Measurements from ENCODE around the gene MOK. TPM values are rescaled to one million over a fixed set of nuclear protein-coding genes. Genes with fewer than 3 reads are reported as not detected.

The MOK gene
- total RNA-seq, 1 donor = 86.1 TPM

GRCh38 chr14:102252834-102253801 is 51.8 kb downstream of the MOK start:
- DNase-seq (ENCODE audit: insufficient read length, low spot score, missing footprints) = no peak

GRCh38 chr14:102251161-102251560 is 53.8 kb downstream of the MOK start:
- Histone ChIP-seq H3K79me2 (ENCODE audit: insufficient read depth, low read length) (peaks cover 28% of the 10 kb centered on the region), H3K4me2 (ENCODE audit: insufficient read depth, low read length) (no peak overlapping the region), H3K27ac (ENCODE audit: low read depth, low read length) (no peak overlapping the region), H2AFZ (ENCODE audit: low read length) (no peak overlapping the region), H3K4me1 (ENCODE audit: insufficient read depth, low read length) (peaks cover 14% of the 10 kb centered on the region), H4K20me1 (ENCODE audit: insufficient read depth, low read length) (no peaks in the 10 kb centered on the region), H3K9me3 (ENCODE audit: low read depth, low read length) (no peaks in the 10 kb centered on the region), H3K27me3 (ENCODE audit: insufficient read depth, low read length) (no peaks in the 10 kb centered on the region), H3K36me3 (ENCODE audit: insufficient read depth, low read length) (peaks cover 37% of the 10 kb centered on the region), H3K4me3 (ENCODE audit: insufficient read depth, low read length) (no peak overlapping the region)
- no peak for DNase-seq (ENCODE audit: insufficient read length, low spot score, missing footprints)
- TF ChIP-seq CTCF (IDR thresholded peaks at IDR 0.05; ENCODE audit: extremely low read depth, low read depth, low read length) = no peak

More at GRCh38 chr14:102252834-102253801, 51.8 kb downstream of the MOK start:
- TF ChIP-seq CTCF (IDR thresholded peaks at IDR 0.05; ENCODE audit: extremely low read depth, low read depth, low read length) = no peak
- Histone ChIP-seq H4K20me1 (ENCODE audit: insufficient read depth, low read length) (no peaks in the 10 kb centered on the region), H3K79me2 (ENCODE audit: insufficient read depth, low read length) (peaks cover 12% of the 10 kb centered on the region), H3K4me3 (ENCODE audit: insufficient read depth, low read length) (no peak overlapping the region), H3K4me2 (ENCODE audit: insufficient read depth, low read length) (no peak overlapping the region), H3K4me1 (ENCODE audit: insufficient read depth, low read length) (peaks cover 10% of the 10 kb centered on the region), H3K9me3 (ENCODE audit: low read depth, low read length) (no peaks in the 10 kb centered on the region), H3K36me3 (ENCODE audit: insufficient read depth, low read length) (peaks cover 27% of the 10 kb centered on the region), H3K27me3 (ENCODE audit: insufficient read depth, low read length) (no peaks in the 10 kb centered on the region), H2AFZ (ENCODE audit: low read length) (no peak overlapping the region), H3K27ac (ENCODE audit: low read depth, low read length) (no peak overlapping the region)

GRCh38 chr14:102250636-102251035 is 54.3 kb downstream of the MOK start:
- Histone ChIP-seq H3K79me2 (ENCODE audit: insufficient read depth, low read length) (peaks cover 33% of the 10 kb centered on the region), H3K27me3 (ENCODE audit: insufficient read depth, low read length) (no peaks in the 10 kb centered on the region), H4K20me1 (ENCODE audit: insufficient read depth, low read length) (no peaks in the 10 kb centered on the region), H3K27ac (ENCODE audit: low read depth, low read length) (no peak overlapping the region), H2AFZ (ENCODE audit: low read length) (no peak overlapping the region), H3K4me3 (ENCODE audit: insufficient read depth, low read length) (no peak overlapping the region), H3K4me2 (ENCODE audit: insufficient read depth, low read length) (no peak overlapping the region), H3K9me3 (ENCODE audit: low read depth, low read length) (no peaks in the 10 kb centered on the region), H3K4me1 (ENCODE audit: insufficient read depth, low read length) (peaks cover 15% of the 10 kb centered on the region), H3K36me3 (ENCODE audit: insufficient read depth, low read length) (peaks cover 37% of the 10 kb centered on the region)
- DNase-seq (ENCODE audit: insufficient read length, low spot score, missing footprints) = no peak
- TF ChIP-seq CTCF (IDR thresholded peaks at IDR 0.05; ENCODE audit: extremely low read depth, low read depth, low read length) = no peak

GRCh38 chr14:102249981-102250380 is 55.0 kb downstream of the MOK start:
- H3K27me3 ChIP-seq (ENCODE audit: insufficient read depth, low read length) = no peaks in the 10 kb centered on the region
- DNase-seq (ENCODE audit: insufficient read length, low spot score, missing footprints) = no peak
- no peaks in the 10 kb centered on the region for H4K20me1 ChIP-seq (ENCODE audit: insufficient read depth, low read length)
- TF ChIP-seq CTCF (IDR thresholded peaks at IDR 0.05; ENCODE audit: extremely low read depth, low read depth, low read length) = no peak
- H3K36me3 ChIP-seq (ENCODE audit: insufficient read depth, low read length) = peaks cover 39% of the 10 kb centered on the region
- peaks cover 10% of the 10 kb centered on the region for H3K4me1 ChIP-seq (ENCODE audit: insufficient read depth, low read length)
- H3K4me3 ChIP-seq (ENCODE audit: insufficient read depth, low read length) = no peak overlapping the region
- peaks cover 37% of the 10 kb centered on the region for H3K79me2 ChIP-seq (ENCODE audit: insufficient read depth, low read length)
- no peaks in the 10 kb centered on the region for H3K9me3 ChIP-seq (ENCODE audit: low read depth, low read length)
- H3K4me2 ChIP-seq (ENCODE audit: insufficient read depth, low read length) = no peak overlapping the region
- no peak overlapping the region for H2AFZ ChIP-seq (ENCODE audit: low read length)
- H3K27ac ChIP-seq (ENCODE audit: low read depth, low read length) = peak overlapping the region; percentile 46

All from osteoblast (primary cell).